Spinal cord (tissue), 10 donors: ENCODE data around the gene WFDC9. TPM values are rescaled to one million over a fixed set of nuclear protein-coding genes. Genes with fewer than 3 reads are reported as not detected.
"Not testable (repeated sequence)": the region's sequence is repeated elsewhere in the genome, so short reads cannot be mapped to it uniquely, and the experiment has no call there.

Experiments used
- DNase-seq, 6 donors: peaks; one replicate each; pipeline versions ENCODE4 v3.0.0 to v3.0.0-alpha.2; 2013 to 2015; ENCODE audit warnings: low spot score in 6 of 6, low read depth in 4 of 6
- H3K27ac ChIP-seq: one replicate; pipeline ENCODE4 v1.5.1; 2013; ENCODE audit warnings: low read depth, low read length, control low read depth
- H3K27me3 ChIP-seq: one replicate; pipeline ENCODE4 v1.6.1; 2013; ENCODE audit warnings: low read length; ENCODE audit not compliant: control insufficient read depth, insufficient read depth
- H3K36me3 ChIP-seq: one replicate; pipeline ENCODE4 v1.6.1; 2013; ENCODE audit warnings: low read length; ENCODE audit not compliant: control insufficient read depth, insufficient read depth
- H3K4me1 ChIP-seq: one replicate; pipeline ENCODE4 v1.6.1; 2013; ENCODE audit warnings: low read length; ENCODE audit not compliant: control insufficient read depth, insufficient read depth
- H3K4me3 ChIP-seq: one replicate; pipeline ENCODE4 v1.5.1; 2013; ENCODE audit warnings: low read depth, low read length, control low read depth
- H3K9me3 ChIP-seq: one replicate; pipeline ENCODE4 v1.6.1; 2013; ENCODE audit warnings: low read length; ENCODE audit not compliant: control insufficient read depth, insufficient read depth
- whole genome bisulfite sequencing: methylation state at CpG from one replicate; pipeline ENCODE4 v1.1.5; 2013; ENCODE audit warnings: missing lambda C conversion rate; ENCODE audit not compliant: insufficient coverage; 5-methylcytosine and 5-hydroxymethylcytosine counted together
- polyA plus RNA-seq, 2 donors: library from polyadenylated mRNA; unstranded; fragments of 120-200 nt; gene quantifications; one replicate each; pipeline ENCODE4 v1.2.1, GENCODE V29; 2013; ENCODE audit not compliant: insufficient read length in 2 of 2
- total RNA-seq, 2 donors: library from RNA; depleted of rRNA in 1 of 2; stranded (reverse); fragments of 120-200 nt in 1 of 2; fragments of >200 nt in 1 of 2; gene quantifications; one replicate each; pipeline versions ENCODE4 v1.2.3 to v1.2.4, GENCODE V29; 2013 to 2014
- donor health status: healthy.

WFDC9 gene
- total and polyA plus RNA-seq, 4 donors: not detected

DNA sequence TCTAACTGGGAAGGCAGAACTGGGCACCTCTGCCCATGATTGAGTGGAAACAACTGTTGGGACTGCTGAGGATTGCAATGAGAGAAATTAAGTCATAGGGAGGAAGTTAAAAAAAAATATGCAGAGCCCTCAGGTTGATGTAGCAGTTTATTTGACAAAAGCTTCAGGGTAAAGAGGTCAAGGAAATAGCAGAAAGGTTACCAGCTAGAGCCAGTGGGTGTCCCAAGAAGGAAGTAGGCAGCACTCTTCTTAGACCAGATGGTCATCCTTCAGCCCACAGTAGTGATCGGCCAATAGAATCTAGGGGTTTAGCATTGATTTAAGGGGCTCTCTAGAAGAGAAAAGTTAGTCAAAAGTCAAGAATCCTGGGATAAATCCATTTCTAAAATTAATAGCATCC is 23.3 kb downstream of the WFDC9 start:
- no CpG with 5 or more reads among the region's 1 CpG for WGBS
- no peaks in the 10 kb centered on the region for H3K4me1 ChIP-seq
- DNase-seq: no peak

DNA sequence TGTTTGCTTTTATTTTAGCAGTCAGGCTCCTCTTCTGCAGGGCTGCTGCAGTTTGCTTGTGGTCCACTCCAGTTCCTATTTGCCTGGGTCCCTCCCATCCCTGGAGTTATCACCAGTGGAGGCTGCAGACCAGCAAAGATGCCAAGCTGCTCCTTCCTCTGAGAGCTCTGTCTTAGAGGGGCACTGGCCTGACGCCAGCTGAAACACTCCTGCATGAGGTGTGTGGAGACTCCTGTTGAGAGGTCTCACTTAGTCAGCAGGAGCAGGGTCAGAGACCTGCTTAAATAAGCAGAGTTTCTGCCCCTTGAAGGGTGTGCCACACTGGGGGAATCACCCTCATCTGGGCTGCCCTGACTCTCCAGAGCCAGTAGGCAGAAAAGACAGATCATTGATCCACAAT is 35.8 kb downstream of the WFDC9 start:
- H3K4me1 ChIP-seq: no peaks in the 10 kb centered on the region
- no peaks in the 10 kb centered on the region for H3K9me3 ChIP-seq
- no peaks in the 10 kb centered on the region for H3K27me3 ChIP-seq
- no peak for DNase-seq
- no peaks in the 10 kb centered on the region for H3K36me3 ChIP-seq
- 0% methylated on average over 1 of the region's 1 CpG for WGBS
- H3K27ac ChIP-seq: no peak overlapping the region
- no peak overlapping the region for H3K4me3 ChIP-seq

More for the DNA sequence above, 23.3 kb downstream of the WFDC9 start:
- H3K27me3 ChIP-seq: no peaks in the 10 kb centered on the region
- peaks cover 3% of the 10 kb centered on the region for H3K9me3 ChIP-seq
- H3K4me3 ChIP-seq: no peak overlapping the region
- no peak overlapping the region for H3K27ac ChIP-seq
- no peaks in the 10 kb centered on the region for H3K36me3 ChIP-seq

DNA sequence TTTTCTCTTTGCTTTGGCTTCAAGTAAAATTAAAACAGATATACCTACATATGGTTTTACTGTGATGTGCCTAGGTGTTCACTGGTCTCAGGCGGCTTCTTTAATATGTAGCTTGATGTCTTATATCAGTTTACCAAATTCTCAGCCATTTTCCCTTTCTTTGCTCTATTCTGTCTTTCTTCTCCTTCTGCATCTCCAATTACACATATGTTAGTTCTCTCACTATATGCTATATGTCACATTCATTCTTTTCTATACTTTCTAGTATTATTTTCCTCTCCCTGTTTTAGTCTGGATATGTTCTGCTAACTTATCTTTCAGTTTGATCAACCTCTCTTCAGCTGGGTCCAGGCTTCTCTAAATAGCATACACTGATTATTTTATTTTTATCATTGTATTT is 37.6 kb downstream of the WFDC9 start:
- Histone ChIP-seq H3K36me3 (no peaks in the 10 kb centered on the region), H3K27ac (no peak overlapping the region), H3K4me1 (no peaks in the 10 kb centered on the region), H3K9me3 (no peaks in the 10 kb centered on the region), H3K27me3 (no peaks in the 10 kb centered on the region), H3K4me3 (no peak overlapping the region)
- no peak for DNase-seq
- WGBS: no CpG with 5 or more reads among the region's 1 CpG

DNA sequence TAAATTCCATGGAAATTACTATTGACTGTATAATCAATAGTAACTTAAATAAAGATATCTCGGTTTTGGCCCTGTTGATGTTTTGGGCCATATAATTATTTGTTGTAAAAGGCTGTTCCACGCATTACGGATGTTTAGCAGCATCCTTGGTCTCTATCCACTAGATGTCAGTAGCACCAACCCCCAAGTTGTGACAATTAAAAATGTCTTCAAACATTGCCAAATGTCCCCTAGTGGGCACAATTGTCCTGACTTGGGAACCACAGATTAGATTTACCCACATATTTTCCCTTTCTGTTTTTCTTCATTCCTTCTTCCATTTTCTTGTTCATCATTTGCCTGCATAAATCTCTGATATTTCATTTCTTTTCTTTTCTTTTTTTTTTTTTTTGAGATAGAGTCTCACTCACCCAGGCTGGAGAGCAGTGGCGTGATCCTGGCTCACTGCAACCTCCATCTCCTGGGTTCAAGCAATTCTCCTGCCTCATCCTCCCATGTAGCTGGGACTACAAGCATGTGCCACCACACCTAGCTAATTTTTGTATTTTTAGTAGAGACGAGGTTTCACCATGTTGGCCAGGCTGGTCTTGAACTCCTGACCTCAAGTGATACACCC is 38.4 kb downstream of the WFDC9 start:
- Histone ChIP-seq H3K27ac (no peak overlapping the region), H3K9me3 (no peaks in the 10 kb centered on the region), H3K4me3 (no peak overlapping the region), H3K4me1 (no peaks in the 10 kb centered on the region), H3K27me3 (no peaks in the 10 kb centered on the region), H3K36me3 (no peaks in the 10 kb centered on the region)
- peak in 2 of 6 donors; percentile 15 to 16 for DNase-seq
- no CpG with 5 or more reads among the region's 5 CpGs for WGBS

DNA sequence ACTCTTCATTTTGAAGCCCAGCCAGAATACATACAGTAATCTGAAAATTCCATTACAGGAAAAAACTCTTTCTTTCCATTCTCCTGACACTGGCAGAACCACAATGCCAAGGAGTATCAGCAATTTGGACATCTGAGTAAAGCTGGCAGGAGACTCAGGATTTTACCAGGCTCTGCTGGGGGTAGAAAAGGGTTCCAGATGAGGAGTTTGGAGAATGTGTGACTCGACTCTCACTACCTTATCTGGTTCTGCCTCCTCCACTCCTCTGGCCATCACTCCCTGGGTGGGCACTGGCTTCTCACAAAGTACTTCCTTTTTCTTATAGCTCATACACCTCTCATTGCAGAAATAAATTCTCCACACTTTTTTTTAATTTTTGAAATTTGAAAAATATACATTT is 41.4 kb downstream of the WFDC9 start:
- DNase-seq: no peak
- H3K36me3 ChIP-seq: no peaks in the 10 kb centered on the region
- no peak overlapping the region for H3K4me3 ChIP-seq
- no peaks in the 10 kb centered on the region for H3K4me1 ChIP-seq
- WGBS: no CpG with 5 or more reads among the region's 1 CpG
- no peaks in the 10 kb centered on the region for H3K27me3 ChIP-seq
- H3K27ac ChIP-seq: no peak overlapping the region
- no peaks in the 10 kb centered on the region for H3K9me3 ChIP-seq

DNA sequence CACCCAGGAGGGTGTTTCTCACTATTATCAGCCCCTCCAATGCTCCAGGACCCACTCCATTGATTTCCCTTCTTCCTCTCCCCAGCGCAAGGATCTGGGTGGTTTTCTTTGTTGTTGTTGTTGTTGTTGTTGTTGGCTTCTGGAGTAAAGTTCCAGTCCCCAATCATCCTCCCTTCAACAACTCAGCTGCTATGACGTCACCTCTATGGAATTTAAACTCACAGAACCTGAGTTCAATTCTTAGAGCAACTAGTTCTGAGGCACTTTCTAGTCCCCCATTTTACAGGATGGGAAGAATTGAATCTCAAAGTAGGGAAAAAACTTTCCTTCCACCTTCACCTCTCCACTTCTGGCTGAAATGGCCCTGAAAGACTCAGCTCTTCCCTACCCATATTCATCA is 42.3 kb downstream of the WFDC9 start:
- Histone ChIP-seq H3K27ac (no peak overlapping the region), H3K36me3 (no peaks in the 10 kb centered on the region), H3K4me3 (no peak overlapping the region), H3K4me1 (no peaks in the 10 kb centered on the region), H3K27me3 (no peaks in the 10 kb centered on the region), H3K9me3 (no peaks in the 10 kb centered on the region)
- no peak for DNase-seq
- no CpG with 5 or more reads among the region's 2 CpGs for WGBS

DNA sequence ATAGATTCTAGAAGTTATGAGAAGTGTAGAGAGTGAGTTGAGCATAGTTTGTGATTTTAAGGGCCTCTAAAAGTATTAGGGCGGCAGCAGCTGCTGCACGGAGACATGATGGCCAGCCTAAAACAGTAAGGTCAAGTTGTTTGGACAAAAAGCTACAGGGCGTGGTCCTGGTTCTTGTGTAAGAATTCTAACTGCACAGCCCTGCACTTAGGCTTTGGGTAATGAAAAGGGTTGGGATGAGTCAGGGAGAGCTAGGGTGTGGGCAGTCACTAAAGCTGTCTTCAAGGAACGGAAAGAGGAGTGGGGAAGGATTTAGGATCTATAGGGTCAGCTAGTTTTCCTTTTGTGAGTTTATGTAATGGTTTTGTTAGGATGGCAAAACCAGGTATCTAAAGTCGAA is 45.1 kb downstream of the WFDC9 start:
- H3K4me3 ChIP-seq, H3K27ac ChIP-seq, H3K36me3 ChIP-seq, DNase-seq, H3K27me3 ChIP-seq, H3K9me3 ChIP-seq, H3K4me1 ChIP-seq: not testable (repeated sequence)
- 92% methylated on average over 5 of the region's 5 CpGs for WGBS

DNA sequence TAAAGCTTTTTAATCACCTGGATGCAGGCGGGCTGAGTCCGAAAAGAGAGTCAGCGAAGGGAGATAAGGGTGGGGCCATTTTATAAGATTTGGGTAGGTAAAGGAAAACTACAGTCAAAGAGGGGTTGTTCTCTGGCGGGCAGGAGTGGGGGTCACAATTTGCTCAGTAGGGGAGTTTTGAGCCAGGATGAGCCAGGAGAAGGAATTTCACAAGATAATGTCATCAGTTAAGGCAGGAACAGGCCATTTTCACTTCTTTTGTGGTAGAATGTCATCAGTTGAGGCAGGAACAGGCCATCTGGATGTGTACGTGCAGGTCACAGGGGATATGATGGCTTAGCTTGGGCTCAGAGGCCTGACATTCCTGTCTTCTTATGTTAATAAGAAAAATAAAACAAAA is 46.8 kb downstream of the WFDC9 start:
- not testable (repeated sequence) for H3K4me1 ChIP-seq, H3K9me3 ChIP-seq, DNase-seq, H3K36me3 ChIP-seq, H3K4me3 ChIP-seq, H3K27me3 ChIP-seq, H3K27ac ChIP-seq
- 89% methylated on average over 5 of the region's 5 CpGs for WGBS

DNA sequence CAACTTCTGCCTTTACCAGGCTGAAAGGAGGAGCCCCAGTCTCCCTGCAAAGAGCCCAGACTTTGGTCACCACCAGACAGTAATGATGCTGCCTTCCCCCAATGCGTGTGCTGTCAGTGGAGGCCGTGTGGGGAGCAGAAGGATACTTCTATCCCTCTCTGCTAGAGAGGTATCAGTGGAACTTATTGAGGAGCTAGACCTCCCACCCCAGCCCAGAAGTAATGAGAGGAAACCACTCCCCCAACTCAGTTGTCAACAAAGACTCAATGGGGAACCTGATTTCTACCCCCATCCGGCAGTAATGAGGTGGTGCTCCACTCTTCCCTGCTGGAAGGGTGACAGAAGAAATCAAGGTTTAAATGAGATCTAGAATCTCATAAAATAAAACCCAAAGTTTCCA is 47.6 kb downstream of the WFDC9 start:
- H3K4me3 ChIP-seq: no peak overlapping the region
- DNase-seq: no peak
- WGBS: no CpG with 5 or more reads among the region's 3 CpGs
- H3K4me1 ChIP-seq: no peaks in the 10 kb centered on the region
- no peaks in the 10 kb centered on the region for H3K36me3 ChIP-seq
- no peak overlapping the region for H3K27ac ChIP-seq
- H3K9me3 ChIP-seq: no peaks in the 10 kb centered on the region
- no peaks in the 10 kb centered on the region for H3K27me3 ChIP-seq

DNA sequence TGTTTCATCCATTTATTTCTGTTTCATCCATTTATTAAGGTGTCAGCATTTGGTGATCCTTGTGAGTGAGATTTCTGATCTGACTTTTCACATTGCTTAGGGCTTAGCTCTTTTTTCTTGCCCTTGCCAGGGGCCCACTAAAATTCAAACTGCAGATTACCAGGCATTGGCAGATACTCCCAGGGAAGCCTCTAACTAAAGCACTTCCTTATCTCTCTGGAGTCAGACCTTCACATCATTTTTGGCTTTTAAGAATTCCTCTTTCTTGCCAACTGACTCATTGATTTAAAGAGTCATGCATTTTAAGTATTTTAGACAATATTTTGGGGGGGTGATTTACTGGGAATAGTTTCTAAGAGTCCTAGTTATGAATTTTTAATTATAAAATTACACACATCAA is 49.4 kb downstream of the WFDC9 start:
- H3K4me3 ChIP-seq: no peak overlapping the region
- no peaks in the 10 kb centered on the region for H3K27me3 ChIP-seq
- no peak overlapping the region for H3K27ac ChIP-seq
- no peak for DNase-seq
- no peaks in the 10 kb centered on the region for H3K4me1 ChIP-seq
- H3K9me3 ChIP-seq: no peaks in the 10 kb centered on the region
- no peaks in the 10 kb centered on the region for H3K36me3 ChIP-seq
